BLaER1 treated with 17β-estradiol and CSF1 and Interleukin-3, amounts not matched to agents 10 nM and 100 nM (cell line): ENCODE results near the gene TUT4.

Source experiments
- H3K27ac ChIP-seq, 11 experiments: shearing (Covaris generic); formaldehyde crosslinking; 2 replicates each; pipeline ENCODE4 v1.8.1; 2022
- H3K27me3 ChIP-seq, 11 experiments: shearing (Covaris generic); formaldehyde crosslinking; 2 replicates each; pipeline ENCODE4 v1.8.1; 2022
- H3K36me3 ChIP-seq, 11 experiments: shearing (Covaris generic); formaldehyde crosslinking; 2 replicates each; pipeline ENCODE4 v1.8.1; 2022
- H3K4me1 ChIP-seq, 10 experiments: shearing (Covaris generic); formaldehyde crosslinking; 2 replicates each; pipeline ENCODE4 v1.8.1; 2022
- H3K4me2 ChIP-seq, 11 experiments: shearing (Covaris generic); formaldehyde crosslinking; 2 replicates each; pipeline ENCODE4 v1.8.1; 2022
- H3K4me3 ChIP-seq, 10 experiments: shearing (Covaris generic); formaldehyde crosslinking; 2 replicates each; pipeline ENCODE4 v1.8.1; 2022
- H3K9ac ChIP-seq, 11 experiments: shearing (Covaris generic); formaldehyde crosslinking; 2 replicates each; pipeline ENCODE4 v1.8.1; 2022
- H3K9me3 ChIP-seq, 11 experiments: shearing (Covaris generic); formaldehyde crosslinking; replicated peaks in 1 of 11; 2 replicates each; pipeline ENCODE4 v1.8.1; 2022
- H4K20me1 ChIP-seq, 11 experiments: shearing (Covaris generic); formaldehyde crosslinking; 2 replicates each; pipeline ENCODE4 v1.8.1; 2022
- Cebpa-rat ChIP-seq, 11 experiments: shearing (Covaris generic); IDR thresholded peaks; 2 replicates each; pipeline ENCODE4 v1.8.1; 2022

TUT4 gene

DNA sequence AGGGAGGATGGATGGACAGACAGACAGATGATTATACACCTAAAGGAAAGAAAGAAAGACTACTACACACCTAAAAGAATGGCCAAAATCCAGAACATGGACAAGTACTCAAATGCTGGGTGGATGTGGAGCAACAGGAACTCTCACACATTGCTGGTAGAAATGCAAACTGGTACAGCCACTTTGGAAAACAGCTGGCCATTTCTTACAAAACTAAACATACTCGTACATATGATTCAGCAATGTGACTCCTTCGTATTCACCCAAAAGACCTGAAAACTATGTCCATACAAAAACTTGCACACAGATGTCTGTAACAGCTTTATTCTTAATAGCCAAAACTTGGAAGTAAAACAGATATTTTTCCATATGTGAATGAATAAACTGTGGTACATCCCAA lies 97.2 kb downstream of the TUT4 start:
- no peak overlapping the region for H3K9ac ChIP-seq
- H4K20me1 ChIP-seq, result no peaks in the 10 kb centered on the region
- H3K36me3 ChIP-seq, result peaks cover 59 to 99% (median 80%) of the 10 kb centered on the region in 11 experiments
- TF ChIP-seq Cebpa-rat (IDR thresholded peaks at IDR 0.05), result no peak
- no peaks in the 10 kb centered on the region for H3K27me3 ChIP-seq
- 0 out of 20 replicates have a peak, but pooled peaks cover 0 to 3% (median 0%) of the 10 kb centered on the region in 10 experiments for H3K4me1 ChIP-seq
- H3K4me2 ChIP-seq, result no peak overlapping the region
- H3K27ac ChIP-seq, result no peak overlapping the region
- no peaks in the 10 kb centered on the region; a peak in 2 of 22 replicates for H3K9me3 ChIP-seq
- H3K4me3 ChIP-seq, result no peak overlapping the region

DNA sequence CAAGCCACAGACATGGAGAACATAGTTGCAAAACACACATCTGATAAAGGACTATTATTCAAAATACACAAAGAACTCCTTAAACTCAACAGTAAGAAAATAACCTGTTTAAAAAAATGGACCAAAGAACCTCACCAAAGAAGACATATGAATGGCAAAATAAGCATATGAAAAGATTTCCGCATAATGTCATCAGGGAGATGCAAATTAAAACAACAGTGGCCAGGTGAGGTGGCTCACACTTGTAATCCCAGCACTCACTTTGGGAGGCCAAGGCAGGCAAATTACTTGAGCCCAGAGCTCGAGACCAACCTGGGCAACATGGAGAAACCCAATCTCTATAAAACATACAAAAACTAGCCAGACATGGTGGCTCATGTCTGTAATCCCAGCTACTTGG lies 98.1 kb downstream of the TUT4 start:
- Histone ChIP-seq H3K36me3 (peaks cover 58 to 99% (median 78%) of the 10 kb centered on the region in 11 experiments), H3K27ac (no peak overlapping the region), H3K27me3 (no peaks in the 10 kb centered on the region), H4K20me1 (no peaks in the 10 kb centered on the region), H3K4me1 (no peaks in the 10 kb centered on the region), H3K4me3 (no peak overlapping the region), H3K9ac (no peak overlapping the region), H3K4me2 (no peak overlapping the region), H3K9me3 (no peaks in the 10 kb centered on the region; a peak in 2 of 22 replicates)
- no peak for TF ChIP-seq Cebpa-rat (IDR thresholded peaks at IDR 0.05)

DNA sequence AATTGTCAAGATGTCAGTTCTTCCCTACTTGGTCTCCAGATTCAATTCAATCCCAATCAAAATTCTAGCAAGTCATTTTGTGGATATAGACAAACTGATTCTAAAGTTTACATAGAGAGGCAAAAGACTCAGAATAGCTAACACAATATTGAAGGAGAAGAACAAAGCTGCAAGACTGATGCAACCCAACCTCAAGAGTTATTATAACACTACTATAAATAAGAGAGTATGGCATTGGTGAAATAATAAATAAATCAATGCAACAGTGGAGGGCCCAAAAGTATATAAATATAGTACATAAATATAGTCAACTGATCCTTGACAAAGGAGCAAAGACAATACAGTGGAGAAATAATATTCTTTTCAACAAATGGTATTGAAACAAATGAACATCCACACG lies 98.8 kb downstream of the TUT4 start:
- no peak for TF ChIP-seq Cebpa-rat (IDR thresholded peaks at IDR 0.05)
- H3K9ac ChIP-seq, result no peak overlapping the region
- no peaks in the 10 kb centered on the region for H3K4me1 ChIP-seq

GRCh38 chr1:52444463-52444862 lies 108.4 kb downstream of the TUT4 start:
- Histone ChIP-seq H3K27me3 (no peaks in the 10 kb centered on the region), H3K36me3 (peaks cover 63 to 98% (median 89%) of the 10 kb centered on the region in 11 experiments), H3K9ac (no peak overlapping the region), H3K27ac (no peak overlapping the region), H3K4me2 (no peak overlapping the region), H3K4me3 (no peak overlapping the region), H4K20me1 (peaks cover 0 to 3% (median 0%) of the 10 kb centered on the region in 11 experiments; a peak in 2 of 22 replicates), H3K4me1 (peaks cover 0 to 19% (median 11%) of the 10 kb centered on the region in 10 experiments; a peak in 16 of 20 replicates), H3K9me3 (no peaks in the 10 kb centered on the region)
- TF ChIP-seq Cebpa-rat (IDR thresholded peaks at IDR 0.05), result no peak

More for the DNA sequence above, 98.8 kb downstream of the TUT4 start:
- Histone ChIP-seq H3K36me3 (peaks cover 51 to 97% (median 74%) of the 10 kb centered on the region in 11 experiments), H3K27me3 (no peaks in the 10 kb centered on the region), H4K20me1 (no peaks in the 10 kb centered on the region), H3K4me2 (no peak overlapping the region), H3K9me3 (no peaks in the 10 kb centered on the region; a peak in 2 of 22 replicates), H3K27ac (no peak overlapping the region), H3K4me3 (no peak overlapping the region)

GRCh38 chr1:52439976-52440375 lies 112.9 kb downstream of the TUT4 start:
- Histone ChIP-seq H3K36me3 (peaks cover 67 to 100% (median 97%) of the 10 kb centered on the region in 11 experiments), H3K4me1 (peaks cover 0 to 31% (median 18%) of the 10 kb centered on the region in 10 experiments; a peak in 16 of 20 replicates), H4K20me1 (peaks cover 0 to 3% (median 0%) of the 10 kb centered on the region in 11 experiments; a peak in 2 of 22 replicates), H3K27me3 (no peaks in the 10 kb centered on the region), H3K9me3 (no peaks in the 10 kb centered on the region), H3K27ac (peak overlapping the region in 2 of 11 experiments; percentile 8 to 13; a peak in 2 of 22 replicates), H3K4me2 (peak overlapping the region in 9 of 11 experiments; percentile 7 to 76 (median 60); a peak in 16 of 22 replicates), H3K4me3 (no peak overlapping the region), H3K9ac (0 out of 22 replicates have a peak overlapping the region, but pooled peaks of 1 of the 11 experiments have one; percentile 16)
- TF ChIP-seq Cebpa-rat (IDR thresholded peaks at IDR 0.05), result peak in 1 of 11 experiments; percentile 23; a peak in 1 of 22 replicates

GRCh38 chr1:52436817-52437216 lies 116.1 kb downstream of the TUT4 start:
- Histone ChIP-seq H3K27me3 (no peaks in the 10 kb centered on the region), H3K4me2 (no peak overlapping the region), H3K27ac (no peak overlapping the region), H3K4me1 (peaks cover 0 to 31% (median 18%) of the 10 kb centered on the region in 10 experiments; a peak in 16 of 20 replicates), H3K4me3 (no peak overlapping the region), H3K9me3 (no peaks in the 10 kb centered on the region), H3K9ac (no peak overlapping the region), H3K36me3 (peaks cover 71 to 100% (median 97%) of the 10 kb centered on the region in 11 experiments), H4K20me1 (peaks cover 0 to 2% (median 0%) of the 10 kb centered on the region in 11 experiments; a peak in 4 of 22 replicates)
- TF ChIP-seq Cebpa-rat (IDR thresholded peaks at IDR 0.05), result no peak

DNA sequence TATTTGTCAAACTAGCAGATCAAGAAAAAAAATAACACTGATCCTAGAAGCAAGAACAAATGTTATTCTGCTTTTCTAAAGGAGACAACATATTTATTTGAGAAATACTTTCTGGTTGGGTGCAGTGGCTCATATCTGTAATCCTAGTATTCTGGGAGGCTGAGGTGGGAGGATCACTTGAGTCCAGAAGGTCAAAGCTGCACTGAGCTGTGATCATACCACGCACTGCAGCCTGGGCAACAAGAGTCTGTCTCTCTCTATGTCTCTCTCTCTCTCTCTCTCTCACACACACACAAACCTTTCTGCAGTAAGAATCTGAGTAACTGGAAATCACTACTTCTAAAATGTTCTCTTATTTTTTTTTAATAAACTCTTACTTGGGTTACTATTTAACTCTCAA lies 117.2 kb downstream of the TUT4 start:
- H3K9me3 ChIP-seq, result no peaks in the 10 kb centered on the region
- no peaks in the 10 kb centered on the region for H3K27me3 ChIP-seq
- H3K36me3 ChIP-seq, result peaks cover 74 to 100% (median 97%) of the 10 kb centered on the region in 11 experiments
- peaks cover 0 to 24% (median 18%) of the 10 kb centered on the region in 10 experiments; a peak in 16 of 20 replicates for H3K4me1 ChIP-seq
- H3K27ac ChIP-seq, result no peak overlapping the region
- no peak overlapping the region for H3K9ac ChIP-seq
- no peak for TF ChIP-seq Cebpa-rat (IDR thresholded peaks at IDR 0.05)
- H3K4me2 ChIP-seq, result no peak overlapping the region
- no peaks in the 10 kb centered on the region; a peak in 3 of 22 replicates for H4K20me1 ChIP-seq
- H3K4me3 ChIP-seq, result no peak overlapping the region

- no peak overlapping the region for H3K4me2 ChIP-seq
- H3K4me1 ChIP-seq, result peaks cover 0 to 19% (median 13%) of the 10 kb centered on the region in 10 experiments; a peak in 16 of 20 replicates
- H3K27ac ChIP-seq, result no peak overlapping the region
- no peak for TF ChIP-seq Cebpa-rat (IDR thresholded peaks at IDR 0.05)
- no peaks in the 10 kb centered on the region for H3K27me3 ChIP-seq
- H3K4me3 ChIP-seq, result no peak overlapping the region
- peaks cover 79 to 100% (median 97%) of the 10 kb centered on the region in 11 experiments for H3K36me3 ChIP-seq
- H3K9ac ChIP-seq, result no peak overlapping the region
- H3K9me3 ChIP-seq, result no peaks in the 10 kb centered on the region
- no peaks in the 10 kb centered on the region; a peak in 3 of 22 replicates for H4K20me1 ChIP-seq
Measured at GRCh38 chr1:52435211-52435610, 117.7 kb downstream of the TUT4 start.

- H3K27ac ChIP-seq, result no peak overlapping the region
- H3K27me3 ChIP-seq, result no peaks in the 10 kb centered on the region
- no peak overlapping the region for H3K9ac ChIP-seq
- H3K36me3 ChIP-seq, result peaks cover 83 to 100% (median 99%) of the 10 kb centered on the region in 11 experiments
- no peaks in the 10 kb centered on the region for H3K4me1 ChIP-seq
- H3K4me2 ChIP-seq, result no peak overlapping the region
- no peak overlapping the region for H3K4me3 ChIP-seq
- H3K9me3 ChIP-seq, result no peaks in the 10 kb centered on the region
- no peaks in the 10 kb centered on the region; a peak in 2 of 22 replicates for H4K20me1 ChIP-seq
- TF ChIP-seq Cebpa-rat (IDR thresholded peaks at IDR 0.05), result no peak
Measured at GRCh38 chr1:52432807-52433206, 120.1 kb downstream of the TUT4 start.

DNA sequence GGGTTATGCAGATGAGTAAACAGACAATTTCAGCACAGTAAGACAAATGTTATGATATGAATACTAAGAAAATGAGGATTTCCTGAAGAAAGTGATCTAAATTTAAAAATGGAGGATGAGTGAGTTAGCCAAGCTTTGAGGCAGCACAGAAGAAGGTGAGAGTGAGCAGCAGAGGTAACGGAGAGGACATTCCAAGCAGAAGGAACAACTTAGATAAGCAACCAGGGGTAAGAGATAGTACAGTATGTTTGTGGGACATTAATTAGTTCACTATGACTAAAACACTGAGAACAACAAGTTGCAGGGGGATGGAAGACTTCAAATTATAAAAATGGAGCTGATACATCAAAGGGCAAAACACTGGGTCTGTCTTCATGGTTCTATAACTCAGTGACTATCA lies 125.7 kb downstream of the TUT4 start:
- no peaks in the 10 kb centered on the region for H3K9me3 ChIP-seq
- peaks cover 55 to 96% (median 84%) of the 10 kb centered on the region in 11 experiments for H3K36me3 ChIP-seq
- no peak overlapping the region for H3K4me3 ChIP-seq
- no peak for TF ChIP-seq Cebpa-rat (IDR thresholded peaks at IDR 0.05)
- no peak overlapping the region for H3K27ac ChIP-seq
- no peak overlapping the region for H3K9ac ChIP-seq
- peaks cover 0 to 21% (median 6%) of the 10 kb centered on the region in 11 experiments; a peak in 7 of 22 replicates for H4K20me1 ChIP-seq
- H3K4me2 ChIP-seq, result no peak overlapping the region
- H3K4me1 ChIP-seq, result peaks cover 18 to 40% (median 23%) of the 10 kb centered on the region in 10 experiments
- no peaks in the 10 kb centered on the region for H3K27me3 ChIP-seq
